SH-SY5Y (cell line): Measurements from ENCODE around the gene IL6ST.

ENCODE experiments used
- GATA2 ChIP-seq: IDR thresholded peaks from 2 replicates; pipeline ENCODE4 v1.6.1; 2011; ENCODE audit warnings: mild to moderate bottlenecking, low read depth, low read length
- GATA3 ChIP-seq: IDR thresholded peaks from 2 replicates; pipeline ENCODE4 v1.6.1; 2011; ENCODE audit warnings: low read depth, mild to moderate bottlenecking, low read length, moderate library complexity

Gene IL6ST

GRCh38 chr5:55994495-55994997 lies at the start of gene IL6ST:
Gene IL6ST (minus strand): TSS chr5:55994963. CDS start chr5:55976278, 18,685 bp downstream.
- no peak for TF ChIP-seq GATA2
- TF ChIP-seq GATA3, result no peak

GRCh38 chr5:56039985-56040384 lies 45.2 kb upstream of the IL6ST start:
- TF ChIP-seq GATA3 (no peak), GATA2 (no peak)

- TF ChIP-seq GATA3, result no peak
- no peak for TF ChIP-seq GATA2
Observed at GRCh38 chr5:56037531-56038010, 42.8 kb upstream of the IL6ST start.

DNA sequence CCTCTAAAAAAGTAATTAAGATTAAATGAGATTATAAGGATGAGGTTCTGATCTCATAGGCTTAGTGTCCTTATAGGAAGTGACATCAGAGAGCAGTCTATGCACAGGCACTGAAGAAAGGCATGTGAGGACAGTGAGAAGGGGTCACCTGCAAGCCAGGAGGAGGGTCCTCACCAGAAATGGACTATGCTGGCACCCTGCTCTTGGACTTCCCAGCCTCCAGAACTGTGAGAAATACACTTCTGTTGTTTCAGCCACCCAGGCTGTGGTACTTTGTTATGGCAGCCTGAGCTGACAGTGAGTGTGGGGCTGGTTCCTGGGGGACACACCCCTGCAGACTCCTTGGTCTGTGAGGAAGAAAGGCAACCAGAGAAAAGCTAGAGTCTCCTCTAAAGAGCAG lies 34.7 kb upstream of the IL6ST start:
- no peak for TF ChIP-seq GATA3
- no peak for TF ChIP-seq GATA2

GRCh38 chr5:56028708-56029107 lies 33.9 kb upstream of the IL6ST start:
- TF ChIP-seq GATA3, result no peak
- TF ChIP-seq GATA2, result no peak

DNA sequence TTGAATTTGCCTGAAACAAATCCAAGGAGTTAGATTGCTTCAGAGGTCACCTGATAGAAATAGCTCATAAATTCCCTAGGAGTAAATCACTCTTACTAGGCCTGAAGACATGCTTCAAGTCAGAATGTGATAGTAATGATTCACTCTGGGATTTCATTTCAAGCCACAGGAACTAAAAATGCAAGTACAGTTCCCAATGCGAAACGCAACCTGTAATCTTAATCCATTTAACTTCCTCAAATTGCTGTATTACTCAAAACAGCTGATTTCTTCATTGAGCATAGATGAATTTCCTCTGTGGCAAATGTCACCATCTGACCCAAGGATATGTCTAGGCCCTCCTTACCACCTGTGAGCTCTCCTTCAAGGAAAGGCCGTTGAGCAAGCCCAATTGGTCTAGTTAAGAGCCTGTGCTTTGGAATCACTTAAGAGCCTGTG lies 32.1 kb upstream of the IL6ST start:
- no peak for TF ChIP-seq GATA3
- TF ChIP-seq GATA2, result no peak

DNA sequence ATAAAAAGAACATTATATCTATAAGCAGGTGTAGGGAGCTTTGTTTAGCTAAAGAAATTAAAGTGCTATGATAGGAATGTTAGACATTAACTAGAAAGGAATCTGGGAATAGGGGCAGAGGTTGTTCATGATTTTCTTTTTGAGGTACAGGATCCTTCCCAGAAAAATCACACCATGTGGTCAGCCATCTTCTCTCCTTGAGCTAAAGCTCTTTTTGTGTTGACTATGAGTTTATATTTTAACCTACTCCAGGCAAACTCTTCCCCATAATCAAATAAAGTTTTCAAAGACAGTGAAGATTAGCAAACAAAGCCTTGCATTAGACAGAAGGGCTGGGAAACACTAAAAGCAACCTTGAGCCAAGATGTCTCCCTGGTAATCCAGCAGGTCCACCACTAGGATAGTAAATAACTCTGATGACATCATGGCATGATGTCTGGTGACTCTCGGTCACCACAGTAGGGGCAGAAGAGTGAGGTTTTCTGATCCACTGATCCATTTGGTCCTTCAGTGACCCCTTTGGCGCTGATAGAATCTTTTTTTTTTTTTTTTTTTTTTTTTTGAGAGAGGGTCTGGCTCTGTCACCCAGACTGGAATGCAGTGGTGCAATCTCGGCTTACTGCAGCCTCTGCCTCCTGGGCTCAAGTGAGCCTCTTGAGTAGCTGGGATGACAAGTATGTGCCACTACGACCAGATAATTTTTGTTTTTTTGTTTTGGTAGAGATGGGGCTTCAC lies 30.6 kb upstream of the IL6ST start:
- no peak for TF ChIP-seq GATA3
- TF ChIP-seq GATA2, result no peak

- TF ChIP-seq GATA2 (no peak), GATA3 (no peak)
Observed at GRCh38 chr5:56024810-56025150, 30.0 kb upstream of the IL6ST start.

GRCh38 chr5:56023296-56023695 lies 28.5 kb upstream of the IL6ST start:
- TF ChIP-seq GATA3, result no peak
- no peak for TF ChIP-seq GATA2

DNA sequence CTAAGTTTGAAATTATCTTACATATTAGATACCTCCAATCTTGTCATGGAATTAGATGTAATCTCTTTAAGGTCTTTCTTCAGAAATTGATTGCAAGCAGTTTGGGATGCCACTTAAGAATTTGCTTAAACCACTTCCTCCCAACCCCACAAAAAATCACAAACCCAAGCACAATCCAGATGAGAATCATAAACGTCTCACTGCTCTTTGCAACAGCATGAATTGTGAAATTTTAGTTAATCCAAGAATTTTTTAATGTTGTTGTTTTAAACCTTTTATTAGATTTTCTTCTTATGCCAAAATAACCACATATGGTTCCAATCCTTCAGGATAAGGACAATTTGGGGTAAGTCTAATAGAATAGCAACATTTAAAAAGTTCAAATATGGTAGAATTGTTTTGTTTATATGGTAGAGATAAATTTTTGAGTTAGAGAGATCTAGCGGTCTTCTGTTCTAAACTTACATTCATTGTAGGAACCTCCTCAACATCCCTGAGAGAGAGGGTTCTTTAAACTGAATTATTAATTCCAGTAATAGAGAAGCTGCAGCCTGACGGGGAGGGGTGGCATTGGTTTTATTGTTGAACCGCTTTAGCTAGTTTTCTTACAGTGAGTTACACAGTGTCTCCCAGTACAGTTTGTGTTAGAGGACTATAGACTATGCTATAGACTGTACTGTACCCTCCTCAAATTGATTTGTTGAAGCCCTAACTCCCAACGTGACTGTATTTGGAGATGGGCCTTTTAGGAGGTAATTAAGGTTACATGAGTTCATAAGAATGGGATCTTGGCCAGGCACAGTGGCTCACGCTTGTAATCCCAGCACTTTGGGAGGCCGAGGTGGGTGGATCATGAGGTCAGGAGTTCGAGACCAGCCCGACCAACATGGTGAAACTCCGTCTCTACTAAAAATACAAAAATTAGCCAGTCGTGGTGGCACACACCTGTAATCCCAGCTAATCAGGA lies 24.8 kb upstream of the IL6ST start:
- TF ChIP-seq GATA3 (no peak), GATA2 (no peak)

- TF ChIP-seq GATA3 (no peak), GATA2 (no peak)
Observed at GRCh38 chr5:56018832-56019231, 24.1 kb upstream of the IL6ST start.

DNA sequence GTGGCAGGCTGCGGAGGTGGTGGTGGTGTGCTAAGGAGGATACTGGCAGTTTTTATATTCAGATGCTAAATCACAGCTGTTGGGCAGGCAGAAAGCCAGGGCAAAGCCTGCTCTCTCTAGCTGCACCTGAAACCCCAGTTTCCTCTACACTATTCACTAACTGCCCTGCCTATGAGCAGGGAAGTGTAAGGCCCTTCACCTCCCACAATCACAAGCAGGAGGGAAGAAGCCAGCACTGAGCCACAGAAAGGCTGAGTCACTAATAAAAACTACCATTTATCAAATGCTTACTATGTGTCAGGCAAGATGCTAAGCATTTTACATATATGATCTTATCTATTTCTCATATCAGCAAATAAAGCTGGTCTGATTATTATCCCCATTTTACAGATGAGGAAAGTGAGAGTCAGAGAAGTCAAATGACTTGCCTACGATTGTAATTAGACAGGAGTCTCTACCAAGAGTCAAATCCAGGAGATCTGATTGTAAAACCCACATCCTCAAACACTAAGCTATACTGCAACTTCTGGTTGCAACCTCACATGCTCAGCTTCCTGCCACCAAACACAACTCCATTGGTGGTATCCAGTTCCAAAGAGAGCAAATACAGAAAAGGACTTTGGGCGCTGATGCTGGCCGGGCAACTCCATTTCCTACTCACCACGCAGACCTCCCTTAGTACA lies 17.7 kb upstream of the IL6ST start:
- TF ChIP-seq GATA2, result no peak
- TF ChIP-seq GATA3, result no peak

DNA sequence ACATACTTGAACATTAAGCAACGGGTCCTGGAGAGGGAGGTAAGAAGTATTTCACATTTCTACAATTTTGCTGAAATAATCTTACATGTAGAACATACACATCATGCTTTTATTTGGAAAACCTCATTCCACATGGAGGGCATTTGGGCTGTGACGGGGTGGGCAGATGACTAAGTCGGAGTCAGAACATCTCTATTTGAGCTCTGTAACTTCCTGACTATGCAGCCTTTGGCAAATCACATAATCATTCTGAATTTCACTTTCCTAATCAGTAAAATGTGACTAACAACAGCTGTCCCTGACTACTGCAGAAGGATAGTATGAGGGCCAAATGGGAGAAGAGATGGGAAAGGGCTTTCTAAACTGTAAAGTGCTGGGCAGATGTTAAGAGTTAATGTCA lies 17.1 kb upstream of the IL6ST start:
- TF ChIP-seq GATA3 (no peak), GATA2 (no peak)

DNA sequence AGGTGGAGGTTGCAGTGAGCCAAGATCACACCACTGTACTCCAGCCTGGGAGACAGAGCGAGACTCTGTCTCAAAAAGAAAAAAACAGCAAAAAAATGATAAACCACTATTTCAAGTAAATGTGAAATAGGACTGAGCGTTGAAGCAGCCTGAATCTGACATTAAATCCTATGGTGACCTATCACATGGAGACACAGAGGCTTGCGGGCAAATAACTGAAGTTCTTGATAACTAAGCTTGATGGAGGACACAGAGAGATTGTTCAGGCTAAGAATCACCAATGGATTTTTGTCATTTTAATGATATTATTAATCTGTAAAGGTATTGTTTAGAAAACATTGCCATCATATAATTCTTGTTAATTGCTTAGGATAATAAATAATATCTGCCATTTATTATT lies 15.7 kb upstream of the IL6ST start:
- TF ChIP-seq GATA3 (no peak), GATA2 (no peak)
